Measurements from ENCODE around the gene ENPP3. TPM values are rescaled to one million over a fixed set of nuclear protein-coding genes. Genes with fewer than 3 reads are reported as not detected.

Gene ENPP3
- total RNA-seq, 2 experiments from 2014 or later: 0.22 to 0.34 TPM

- ChIA-PET CTCF (no interaction called here), POLR2A (no interaction called here)
- H3K9me3 Mint-ChIP-seq: no peaks in the 10 kb centered on the region
- DNase-seq: no peak
- Histone ChIP-seq H3K4me3 (ENCODE audit: low read length) (no peak overlapping the region), H3K36me3 (ENCODE audit: insufficient read depth, low read length) (no peaks in the 10 kb centered on the region), H3K4me1 (ENCODE audit: insufficient read depth, low read length) (no peaks in the 10 kb centered on the region), H3K27me3 (ENCODE audit: control insufficient read depth in 1 of 2, insufficient read depth in 2 of 2, low read length in 2 of 2) (peaks cover 0 to 5% of the 10 kb centered on the region in 2 experiments), H3K9me3 (ENCODE audit: control insufficient read depth in 1 of 2, insufficient read depth in 1 of 2, low read length in 2 of 2) (no peaks in the 10 kb centered on the region), H3K27ac (ENCODE audit: low read depth in 1 of 2, low read length in 2 of 2) (no peak overlapping the region)
- ATAC-seq (ENCODE audit: poor library complexity): no peak
- intact Hi-C loops (cut with DNase I, micrococcal nuclease): no loop called here
- H3K4me3 Mint-ChIP-seq: no peak overlapping the region
- peaks cover 33% of the 10 kb centered on the region for H3K27me3 Mint-ChIP-seq
- no peaks in the 10 kb centered on the region for H3K4me1 Mint-ChIP-seq (ENCODE audit: low read depth)
- H3K36me3 Mint-ChIP-seq (ENCODE audit: low read depth): no peaks in the 10 kb centered on the region
- no peak overlapping the region for H3K27ac Mint-ChIP-seq
- no peak for TF ChIP-seq CTCF (IDR thresholded peaks at IDR 0.05)
Observed at GRCh38 chr6:131758920-131759319, 121.8 kb downstream of the ENPP3 start.

GRCh38 chr6:131761060-131761761, 124.1 kb downstream of the ENPP3 start:
- Histone ChIP-seq H3K4me1 (ENCODE audit: insufficient read depth, low read length) (no peaks in the 10 kb centered on the region), H3K27me3 (ENCODE audit: control insufficient read depth in 1 of 2, insufficient read depth in 2 of 2, low read length in 2 of 2) (peaks cover 0 to 5% of the 10 kb centered on the region in 2 experiments), H3K27ac (ENCODE audit: low read depth in 1 of 2, low read length in 2 of 2) (no peak overlapping the region), H3K36me3 (ENCODE audit: insufficient read depth, low read length) (no peaks in the 10 kb centered on the region), H3K4me3 (ENCODE audit: low read length) (no peak overlapping the region), H3K9me3 (ENCODE audit: control insufficient read depth in 1 of 2, insufficient read depth in 1 of 2, low read length in 2 of 2) (no peaks in the 10 kb centered on the region)
- H3K4me3 Mint-ChIP-seq: no peak overlapping the region
- H3K4me1 Mint-ChIP-seq (ENCODE audit: low read depth): no peaks in the 10 kb centered on the region
- CTCF ChIA-PET: no interaction called here
- ATAC-seq (ENCODE audit: poor library complexity) (no peak), DNase-seq (no peak)
- TF ChIP-seq CTCF (IDR thresholded peaks at IDR 0.05): no peak
- H3K27me3 Mint-ChIP-seq: peaks cover 24% of the 10 kb centered on the region
- intact Hi-C loops (cut with DNase I, micrococcal nuclease): no loop called here
- H3K9me3 Mint-ChIP-seq: no peaks in the 10 kb centered on the region
- POLR2A ChIA-PET: no interaction called here
- no peaks in the 10 kb centered on the region for H3K36me3 Mint-ChIP-seq (ENCODE audit: low read depth)
- no peak overlapping the region for H3K27ac Mint-ChIP-seq

GRCh38 chr6:131761762-131762067, 124.6 kb downstream of the ENPP3 start:
- ATAC-seq (ENCODE audit: poor library complexity): no peak
- CTCF ChIA-PET: no interaction called here
- Mint-ChIP-seq H3K27ac (no peak overlapping the region), H3K36me3 (ENCODE audit: low read depth) (no peaks in the 10 kb centered on the region), H3K27me3 (peaks cover 19% of the 10 kb centered on the region), H3K4me3 (no peak overlapping the region), H3K4me1 (ENCODE audit: low read depth) (no peaks in the 10 kb centered on the region), H3K9me3 (no peaks in the 10 kb centered on the region)
- no peaks in the 10 kb centered on the region for H3K4me1 ChIP-seq (ENCODE audit: insufficient read depth, low read length)
- TF ChIP-seq CTCF (IDR thresholded peaks at IDR 0.05): no peak
- no peaks in the 10 kb centered on the region for H3K9me3 ChIP-seq (ENCODE audit: control insufficient read depth in 1 of 2, insufficient read depth in 1 of 2, low read length in 2 of 2)
- peaks cover 0 to 5% of the 10 kb centered on the region in 2 experiments for H3K27me3 ChIP-seq (ENCODE audit: control insufficient read depth in 1 of 2, insufficient read depth in 2 of 2, low read length in 2 of 2)
- intact Hi-C loops (cut with DNase I, micrococcal nuclease): no loop called here
- POLR2A ChIA-PET: no interaction called here
- H3K4me3 ChIP-seq (ENCODE audit: low read length): no peak overlapping the region
- H3K27ac ChIP-seq (ENCODE audit: low read depth in 1 of 2, low read length in 2 of 2): no peak overlapping the region
- no peaks in the 10 kb centered on the region for H3K36me3 ChIP-seq (ENCODE audit: insufficient read depth, low read length)
- DNase-seq: no peak

Measured in CD4-positive, alpha-beta T cell (primary cell).